HPDE6-E6E7 (cell line): Measurements from ENCODE around the gene TMPRSS6.

Source experiments
- DNase-seq: peaks from one replicate; pipeline ENCODE4 v3.0.0; 2011; ENCODE audit warnings: missing footprints; ENCODE audit errors: extremely low spot score

The TMPRSS6 gene

GRCh38 chr22:37051391-37052385 is 57.8 kb downstream of the TMPRSS6 start, which contains the start of gene KCTD17:
Gene KCTD17, plus strand, starts transcription at chr22:37051742. Its CDS starts 19 bp downstream, at chr22:37051761.
- DNase-seq, result peak; percentile 58

- DNase-seq, result no peak
Observed at GRCh38 chr22:37050913-37051312, 58.6 kb downstream of the TMPRSS6 start.

- no peak for DNase-seq
Observed at GRCh38 chr22:37049224-37049623, 60.3 kb downstream of the TMPRSS6 start.

GRCh38 chr22:37048133-37048532 is 61.4 kb downstream of the TMPRSS6 start:
- DNase-seq, result no peak

GRCh38 chr22:37047006-37047405 is 62.5 kb downstream of the TMPRSS6 start:
- DNase-seq, result no peak

- no peak for DNase-seq
Observed at GRCh38 chr22:37046589-37046988, 62.9 kb downstream of the TMPRSS6 start.

- DNase-seq, result no peak
Observed at GRCh38 chr22:37045958-37046357, 63.6 kb downstream of the TMPRSS6 start.

GRCh38 chr22:37044634-37045625 is 64.6 kb downstream of the TMPRSS6 start:
- peak; percentile 60 for DNase-seq

- peak; percentile 82 for DNase-seq
Observed at GRCh38 chr22:37043828-37044538, 65.5 kb downstream of the TMPRSS6 start.

- DNase-seq, result no peak
Observed at GRCh38 chr22:37043209-37043827, 66.2 kb downstream of the TMPRSS6 start.

GRCh38 chr22:37039466-37039865 is 70.0 kb downstream of the TMPRSS6 start:
- no peak for DNase-seq

GRCh38 chr22:37037669-37038068 is 71.8 kb downstream of the TMPRSS6 start:
- DNase-seq, result no peak

GRCh38 chr22:37036655-37037377 is 72.7 kb downstream of the TMPRSS6 start:
- no peak for DNase-seq

- no peak for DNase-seq
Observed at GRCh38 chr22:37033605-37034430, 75.7 kb downstream of the TMPRSS6 start.

GRCh38 chr22:37032535-37033460 is 76.7 kb downstream of the TMPRSS6 start:
- peak; percentile 69 for DNase-seq

GRCh38 chr22:37032134-37032534 is 77.4 kb downstream of the TMPRSS6 start:
- DNase-seq, result no peak

GRCh38 chr22:37030560-37031281 is 78.8 kb downstream of the TMPRSS6 start:
- DNase-seq, result no peak
